ENCODE measurements around the gene KIT.

Gene KIT

DNA sequence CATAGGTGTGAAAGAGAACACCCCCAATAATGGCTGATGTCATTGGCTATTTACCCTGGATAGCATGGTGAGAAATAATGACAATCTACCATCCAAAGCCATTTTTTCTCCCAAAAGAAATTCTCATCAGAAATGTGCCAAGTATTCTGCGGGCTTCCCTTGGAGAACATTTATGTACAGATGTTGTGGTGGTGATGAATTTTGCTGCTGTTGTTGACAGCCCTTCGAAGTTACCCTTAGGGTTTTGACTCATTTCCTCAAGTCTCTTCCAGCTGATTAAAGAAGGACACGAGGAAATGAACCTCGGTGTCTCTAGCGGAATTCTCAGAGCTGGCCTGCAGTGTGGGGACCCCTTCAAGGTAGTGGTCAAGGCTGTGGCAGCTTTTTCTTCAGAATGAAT is 3.4 kb downstream of the KIT start:
- DNase-seq = no peak

DNA sequence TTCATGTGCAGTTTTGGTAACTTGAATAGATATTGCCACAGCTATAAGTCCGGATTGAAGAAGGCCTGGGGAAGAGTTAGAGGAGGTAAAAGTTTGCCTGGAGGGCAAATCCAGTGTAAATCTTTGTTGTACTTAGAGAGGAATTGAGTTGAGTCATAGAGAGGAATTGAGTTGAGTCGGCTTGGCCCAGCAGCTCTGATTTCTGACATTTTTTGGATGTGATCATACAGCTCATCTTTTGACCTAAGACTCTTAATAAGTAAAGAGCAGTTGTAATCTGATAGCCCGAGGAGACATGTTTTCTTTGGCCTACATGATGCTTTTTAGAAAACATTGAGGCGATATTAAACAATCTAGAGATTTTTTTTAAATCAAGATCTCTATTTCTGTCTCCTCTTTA is 3.9 kb downstream of the KIT start:
- no peak for DNase-seq

DNA sequence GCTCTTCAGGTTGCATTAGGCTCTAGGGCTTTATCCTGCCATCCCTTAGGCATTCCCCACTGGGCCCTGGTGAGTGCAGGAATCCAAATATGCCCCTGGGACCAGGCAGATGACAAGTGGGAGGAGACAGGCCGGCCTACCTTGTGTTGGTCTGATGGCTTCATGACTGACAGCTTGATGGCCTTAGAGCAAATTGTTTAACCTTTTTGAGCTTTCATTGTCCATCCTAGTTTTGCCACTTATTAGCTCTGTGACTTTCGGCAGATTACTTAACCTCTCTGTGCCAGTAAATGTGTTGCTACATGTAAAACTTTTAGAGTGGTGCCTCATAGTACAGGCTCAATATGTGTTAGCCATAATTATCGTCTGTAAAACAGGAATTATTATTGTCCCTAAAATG is 4.4 kb downstream of the KIT start:
- DNase-seq = no peak

DNA sequence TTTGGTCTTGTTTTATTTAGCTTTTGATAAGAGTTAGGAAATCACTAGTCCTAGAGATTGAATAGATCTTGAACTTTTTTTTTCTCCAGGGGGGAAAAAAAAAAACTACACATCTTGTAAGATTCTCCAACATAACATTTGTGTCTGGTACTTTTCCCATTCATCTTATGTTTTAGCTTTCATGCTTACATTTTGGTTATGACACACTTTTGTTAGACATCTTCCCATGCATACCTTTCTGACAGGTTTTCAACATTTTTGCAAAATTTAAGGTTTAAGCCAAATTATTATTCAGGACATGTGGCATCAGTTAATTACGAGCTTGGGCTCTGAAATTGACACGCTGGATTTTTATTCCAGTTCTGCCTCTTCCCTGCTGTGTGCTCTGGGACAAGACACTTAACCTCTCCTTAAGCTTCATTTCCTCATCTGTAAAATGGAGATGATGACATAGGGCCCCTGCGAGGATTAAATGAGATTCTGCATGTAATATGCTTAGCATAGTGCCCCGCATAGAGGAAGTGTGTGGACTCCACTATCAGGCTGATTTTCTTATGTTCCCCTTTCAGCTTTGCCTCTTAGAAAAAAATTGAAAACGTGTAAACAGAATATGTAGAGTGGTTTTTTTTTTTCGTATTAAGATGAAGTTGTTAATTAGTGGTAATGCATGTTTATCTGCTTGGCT is 5.3 kb downstream of the KIT start:
- DNase-seq = no peak

DNA sequence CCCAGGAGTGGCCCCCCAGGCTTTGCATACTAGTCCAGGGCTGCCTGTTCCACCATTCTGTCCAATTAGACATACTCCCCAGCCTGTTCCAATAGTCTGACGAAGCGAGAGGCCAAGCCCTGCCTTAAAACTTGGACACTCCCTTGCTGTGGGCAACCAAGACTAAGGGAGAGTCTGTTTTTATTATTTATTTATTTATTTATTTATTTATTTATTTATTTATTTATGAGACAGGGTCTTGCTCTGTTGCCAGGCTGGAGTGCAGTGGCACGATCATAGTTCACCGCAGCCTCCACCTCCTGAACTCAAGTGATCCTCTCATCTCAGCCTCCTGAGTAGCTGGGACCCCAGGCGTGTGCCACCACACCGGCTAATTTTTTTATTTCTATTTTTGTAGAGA is 6.6 kb downstream of the KIT start:
- no peak for DNase-seq

DNA sequence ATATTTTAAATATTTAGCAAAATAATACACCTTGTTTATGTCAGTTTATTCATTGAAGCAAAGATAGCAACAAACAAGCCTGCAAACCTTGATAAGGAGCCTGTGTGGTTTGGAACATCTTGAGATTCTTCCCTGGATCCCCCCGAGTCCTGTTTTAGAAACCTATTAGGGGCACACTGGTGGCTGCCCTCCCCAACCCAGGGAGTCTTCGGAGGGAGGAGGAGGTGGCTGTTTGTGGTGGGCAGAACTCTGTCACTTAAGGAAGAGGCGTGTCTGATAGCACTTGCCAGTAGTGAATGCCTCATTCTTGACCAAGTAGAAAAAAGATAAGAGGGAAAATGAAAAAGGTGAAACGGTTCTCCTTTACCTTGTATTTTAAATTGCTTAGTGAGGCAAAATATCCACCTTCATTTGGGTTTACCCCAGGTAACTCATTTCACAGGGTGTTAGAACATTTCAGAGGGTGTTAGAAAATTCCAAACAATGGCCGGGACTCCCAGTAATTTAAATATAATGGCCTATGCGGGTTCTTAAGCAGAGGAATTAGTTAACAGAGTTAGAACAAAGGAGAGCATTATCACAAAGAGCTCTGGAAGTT is 10.4 kb downstream of the KIT start:
- no peak for DNase-seq

DNA sequence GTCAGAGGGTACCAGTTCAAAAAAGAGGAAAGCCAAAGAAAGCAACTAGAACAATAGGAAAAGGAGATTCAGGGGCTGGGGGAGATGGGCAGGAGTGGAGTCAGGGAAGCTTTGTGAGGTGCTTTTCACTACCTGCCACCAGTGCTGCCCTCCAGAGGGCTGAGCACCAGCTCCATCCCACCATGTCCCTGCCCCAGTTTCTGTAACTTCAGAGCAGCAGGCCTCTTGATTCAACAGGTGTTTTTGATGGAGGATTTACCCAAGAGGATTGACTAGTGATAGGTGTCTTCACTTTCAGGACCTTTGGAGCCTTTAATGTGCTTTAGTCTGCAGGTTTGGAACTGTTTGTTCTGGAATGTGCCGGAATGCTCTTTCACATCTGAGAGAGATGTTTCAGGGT is 12.1 kb downstream of the KIT start:
- DNase-seq = no peak

DNA sequence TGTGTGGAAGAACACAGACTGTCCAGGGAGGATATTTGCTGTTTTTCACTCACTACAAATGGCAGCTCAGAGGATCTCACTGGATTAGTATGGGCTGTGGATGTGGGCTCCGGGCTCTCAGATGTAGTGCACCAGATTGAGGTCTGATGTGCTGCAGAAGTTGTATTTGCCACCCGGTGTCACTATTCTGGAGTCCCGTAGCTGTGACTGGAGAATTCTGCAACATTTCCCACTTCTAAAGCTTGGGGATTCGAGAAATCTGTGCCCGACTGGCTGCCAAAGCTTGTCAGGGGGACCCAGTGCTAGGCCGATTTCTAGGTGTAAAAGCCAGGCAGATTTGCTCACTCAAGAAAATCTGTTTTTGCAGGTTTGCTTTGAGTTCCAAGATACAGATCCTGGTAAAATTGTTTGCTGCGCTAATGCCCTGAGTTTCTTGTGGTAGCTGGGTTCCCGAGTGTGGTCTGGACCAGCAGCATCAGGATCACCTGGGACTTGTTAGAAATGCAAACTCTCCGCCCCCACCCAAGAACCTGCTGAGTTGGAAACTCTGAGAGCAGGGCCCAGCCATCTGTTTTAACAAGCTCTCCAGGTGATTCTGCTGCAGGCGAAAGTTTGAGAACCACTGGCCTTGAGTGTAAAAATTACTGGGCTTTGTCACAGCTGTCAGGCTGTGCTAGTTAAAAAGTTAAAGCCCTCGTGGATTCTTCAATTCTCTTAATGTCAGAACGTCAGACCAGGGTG is 18.1 kb downstream of the KIT start:
- no peak for DNase-seq

DNA sequence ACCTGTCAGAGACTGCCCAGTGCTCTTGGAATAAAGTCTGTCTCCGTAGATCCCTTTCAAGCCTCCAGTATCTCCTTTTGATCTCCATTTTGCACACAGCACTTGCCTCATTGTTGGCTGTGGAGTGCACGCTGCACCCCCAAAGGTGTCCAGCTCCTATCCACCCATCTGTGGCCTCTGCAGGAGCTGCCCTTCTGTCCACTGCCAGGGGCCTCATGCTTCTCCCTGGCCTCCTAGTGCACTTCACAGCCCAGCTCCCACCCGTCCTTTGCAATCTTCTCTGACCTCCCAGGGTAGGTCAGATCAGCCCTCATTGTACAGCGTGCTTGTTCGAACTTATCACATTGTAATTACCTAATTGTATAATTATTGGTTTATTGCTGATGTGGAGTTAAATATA is 18.9 kb downstream of the KIT start:
- no peak for DNase-seq

DNA sequence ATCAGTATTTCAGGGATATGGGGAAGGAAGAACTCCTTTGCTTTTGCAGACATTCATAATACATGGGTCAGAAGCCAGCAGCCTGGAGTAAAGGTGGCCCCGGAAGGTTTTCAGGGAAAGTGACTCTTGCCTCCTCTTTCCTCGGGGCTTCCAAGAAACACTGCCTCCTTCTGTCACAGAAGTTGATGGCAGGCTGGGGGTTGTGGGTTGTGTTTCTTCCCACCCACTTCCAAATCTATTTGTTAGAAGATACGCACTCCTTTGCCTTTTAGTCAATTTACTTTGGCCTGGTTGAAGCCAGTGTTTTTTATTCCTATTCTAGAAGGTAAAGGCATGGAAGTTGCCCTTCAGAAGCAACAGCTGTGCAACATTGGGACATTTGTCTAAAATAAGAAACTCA is 19.7 kb downstream of the KIT start:
- DNase-seq = no peak

DNA sequence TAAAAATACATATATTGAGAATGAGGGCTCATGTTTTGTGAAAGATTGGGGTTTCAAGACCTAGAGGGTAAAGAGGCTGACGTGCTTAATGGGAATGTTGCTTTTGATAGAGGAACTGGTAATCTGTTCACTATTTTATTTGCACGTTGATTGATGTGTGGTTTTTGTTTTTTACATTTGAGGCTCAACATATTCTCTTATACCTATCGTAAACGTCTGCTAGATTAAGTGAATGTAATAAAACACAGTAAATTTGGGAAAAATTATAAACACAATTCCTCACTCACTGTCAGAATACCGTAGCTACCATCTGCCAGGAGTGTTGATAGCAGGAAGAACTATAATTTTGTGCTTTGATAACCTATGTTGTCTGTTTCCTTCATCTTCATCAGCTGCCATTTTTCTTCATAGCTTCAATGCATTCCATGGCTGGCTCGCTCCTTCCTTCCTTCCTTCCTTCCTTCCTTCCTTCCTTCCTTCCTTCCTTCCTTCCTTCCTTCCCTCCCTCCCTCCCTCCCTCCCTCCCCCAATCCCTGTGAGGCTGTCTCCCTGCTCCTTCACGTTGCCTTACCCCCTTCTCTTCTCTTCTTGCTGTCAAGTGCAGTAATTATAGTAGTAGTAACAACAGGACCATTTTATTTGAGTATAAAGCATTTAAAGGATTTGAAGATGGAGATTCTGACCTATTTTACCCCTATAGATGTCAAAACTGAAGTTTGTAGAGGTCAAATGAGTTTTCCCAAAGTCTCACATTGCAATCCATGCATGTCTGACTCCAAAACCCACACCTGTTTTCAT is 20.3 kb downstream of the KIT start:
- no peak for DNase-seq

DNA sequence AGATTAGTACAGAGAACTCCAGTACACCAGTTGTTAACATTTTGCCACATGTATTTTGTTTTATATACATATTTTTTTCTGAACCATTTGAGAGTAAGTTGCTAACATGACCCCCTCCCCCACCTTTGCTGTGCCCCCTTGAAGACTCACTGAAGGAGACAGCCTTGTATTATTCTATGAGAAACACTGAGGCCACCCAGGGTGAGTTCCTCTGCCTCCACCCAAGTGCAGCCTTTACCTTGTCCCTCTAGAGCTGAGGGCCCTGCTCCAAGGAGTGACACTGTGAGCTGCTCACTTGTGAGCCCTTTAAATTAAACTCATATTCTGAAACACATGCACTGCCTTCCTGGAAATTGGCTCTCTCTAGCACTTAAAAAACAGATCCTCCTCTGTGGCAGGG is 21.1 kb downstream of the KIT start:
- no peak for DNase-seq

DNA sequence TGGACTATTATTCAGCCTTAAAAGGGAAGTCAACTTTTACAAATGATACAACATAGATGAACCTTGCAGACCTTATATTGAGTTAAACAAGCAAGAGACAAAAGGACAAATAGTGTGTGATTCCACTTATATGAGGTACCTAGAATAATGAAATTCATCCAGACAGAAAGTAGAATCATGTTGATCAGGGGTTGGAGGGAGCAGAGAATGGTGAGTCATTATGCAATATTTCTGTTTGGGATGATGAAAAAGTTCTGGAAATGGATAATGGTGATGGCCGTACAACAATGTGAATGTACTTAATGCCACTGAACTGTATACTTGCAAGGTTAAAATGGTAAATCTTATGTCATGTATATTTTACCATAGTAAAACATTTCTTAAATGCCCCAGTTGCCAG is 22.1 kb downstream of the KIT start:
- no peak for DNase-seq

DNA sequence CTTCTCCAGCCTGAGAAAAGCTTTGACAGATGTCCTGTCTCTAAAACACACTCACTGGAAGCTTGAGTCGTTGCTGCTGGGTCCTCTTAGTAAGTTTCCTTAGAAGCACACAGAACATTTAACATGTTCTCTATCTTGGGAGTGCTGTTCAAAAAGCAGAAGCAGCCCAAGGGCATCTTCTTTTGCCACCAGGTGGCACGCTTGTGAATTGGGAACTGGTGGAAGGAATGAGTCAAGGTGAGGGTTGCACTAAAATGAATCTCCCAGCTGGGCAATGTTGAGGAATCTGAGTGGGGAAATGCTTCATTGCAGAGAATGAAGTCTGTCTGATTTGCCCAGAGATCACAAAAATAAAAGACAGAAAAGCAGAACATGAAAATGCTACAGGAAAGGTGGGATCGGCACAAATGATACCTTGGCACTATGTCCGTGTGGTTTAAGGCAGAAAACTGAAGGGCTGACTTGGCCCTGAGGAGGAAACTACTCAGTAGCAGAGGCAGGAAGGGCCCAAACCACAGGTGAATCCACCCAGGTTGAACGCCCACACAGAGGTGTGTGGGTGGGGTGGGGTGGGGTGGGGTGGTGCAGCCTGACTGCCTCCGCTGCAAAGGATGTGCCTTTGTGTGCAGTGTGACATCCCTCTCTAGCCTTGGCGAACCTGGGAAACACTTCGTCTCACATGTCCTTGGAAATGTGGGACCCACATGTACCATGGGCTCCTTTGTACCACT is 26.0 kb downstream of the KIT start:
- no peak for DNase-seq

DNA sequence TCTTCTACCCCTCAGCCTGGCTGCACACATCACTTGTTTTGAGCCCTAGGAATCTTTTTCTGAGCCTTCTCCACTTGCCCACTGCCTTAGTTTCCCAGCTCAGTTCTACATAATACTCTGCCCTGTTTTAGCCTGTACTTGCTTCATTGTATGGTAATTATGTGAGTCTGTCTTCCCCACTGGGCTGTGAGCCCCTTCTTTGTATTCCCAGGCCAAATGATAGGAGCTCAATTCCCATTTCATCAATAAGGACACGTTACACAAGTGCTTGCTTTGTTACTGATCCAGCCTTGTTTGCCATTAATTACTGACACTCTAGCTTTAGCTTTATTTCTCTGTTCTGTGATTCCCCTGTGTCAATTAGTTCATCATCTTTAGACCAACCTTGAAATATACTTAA is 28.1 kb downstream of the KIT start:
- no peak for DNase-seq

DNA sequence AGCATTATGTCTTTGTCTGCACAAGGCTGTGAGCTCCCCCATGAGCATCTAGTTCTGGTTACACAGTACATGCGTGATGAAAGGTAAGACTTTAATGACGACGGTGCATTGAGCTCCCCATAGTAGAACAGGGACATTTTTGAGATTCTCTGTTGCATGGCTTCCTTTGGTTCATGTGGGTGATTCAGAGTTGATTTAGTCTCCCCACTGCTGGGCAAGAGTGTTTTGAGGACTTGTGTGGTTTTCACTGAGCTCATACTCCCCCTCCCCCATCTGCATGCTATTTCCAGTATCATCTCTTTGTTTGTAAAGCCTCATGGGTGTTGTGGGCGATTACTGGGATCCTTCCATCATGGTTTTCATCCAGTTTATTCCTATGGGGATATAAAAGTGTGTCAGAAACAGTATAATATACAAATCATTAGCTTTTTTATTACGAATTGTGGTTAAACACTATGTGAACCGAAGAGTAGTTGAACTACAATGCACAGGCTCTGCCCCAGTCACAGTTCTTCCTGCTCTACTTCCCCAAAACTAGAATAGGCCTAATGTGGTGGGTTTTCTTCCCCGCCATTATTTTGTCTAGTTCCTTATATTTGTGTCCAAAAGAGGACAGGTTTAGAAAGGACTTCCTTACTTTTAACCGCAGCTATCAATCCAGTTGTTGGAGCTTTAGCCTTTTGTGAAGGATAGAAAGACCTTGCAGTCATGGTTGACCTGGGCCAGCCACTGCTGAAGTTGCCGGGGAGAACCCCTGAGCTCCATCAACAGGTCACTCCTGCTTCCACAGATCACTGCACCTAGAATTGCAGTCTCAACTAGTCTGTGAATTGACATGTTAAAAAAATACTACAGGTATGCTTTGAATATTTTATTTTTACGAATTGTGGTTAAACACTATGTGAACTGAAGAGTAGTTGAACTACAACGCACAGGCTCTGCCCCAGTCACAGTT is 30.4 kb downstream of the KIT start:
- DNase-seq = no peak

DNA sequence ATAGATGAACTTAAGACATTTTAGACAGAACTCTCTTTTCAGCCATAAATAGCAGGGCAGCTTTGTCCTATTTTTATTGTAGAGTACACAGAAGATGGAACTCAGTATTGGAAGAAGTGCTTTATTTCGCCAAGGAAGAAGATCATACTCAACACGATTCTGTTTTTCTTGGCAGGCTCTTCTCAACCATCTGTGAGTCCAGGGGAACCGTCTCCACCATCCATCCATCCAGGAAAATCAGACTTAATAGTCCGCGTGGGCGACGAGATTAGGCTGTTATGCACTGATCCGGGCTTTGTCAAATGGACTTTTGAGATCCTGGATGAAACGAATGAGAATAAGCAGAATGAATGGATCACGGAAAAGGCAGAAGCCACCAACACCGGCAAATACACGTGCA is 37.6 kb downstream of the KIT start:
- DNase-seq = no peak

DNA sequence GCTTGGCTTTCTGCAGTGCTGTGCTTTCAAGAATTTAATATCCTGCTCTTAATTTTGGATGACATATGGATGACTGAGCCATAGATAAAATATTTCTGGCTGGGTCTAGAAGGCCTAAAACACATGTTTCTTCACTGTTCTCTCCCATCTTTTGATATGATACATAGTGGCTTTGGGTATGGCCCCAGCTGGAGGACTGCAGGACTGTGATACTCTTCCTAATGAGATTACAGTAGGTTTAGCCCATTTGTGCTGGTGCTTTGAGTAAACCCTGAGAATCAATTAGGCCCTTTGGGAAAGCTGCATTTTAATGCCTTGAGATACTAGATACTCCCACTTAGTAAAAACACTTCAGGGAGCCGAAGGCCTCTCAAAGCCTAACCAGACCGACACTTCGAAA is 38.0 kb downstream of the KIT start:
- DNase-seq = no peak

DNA sequence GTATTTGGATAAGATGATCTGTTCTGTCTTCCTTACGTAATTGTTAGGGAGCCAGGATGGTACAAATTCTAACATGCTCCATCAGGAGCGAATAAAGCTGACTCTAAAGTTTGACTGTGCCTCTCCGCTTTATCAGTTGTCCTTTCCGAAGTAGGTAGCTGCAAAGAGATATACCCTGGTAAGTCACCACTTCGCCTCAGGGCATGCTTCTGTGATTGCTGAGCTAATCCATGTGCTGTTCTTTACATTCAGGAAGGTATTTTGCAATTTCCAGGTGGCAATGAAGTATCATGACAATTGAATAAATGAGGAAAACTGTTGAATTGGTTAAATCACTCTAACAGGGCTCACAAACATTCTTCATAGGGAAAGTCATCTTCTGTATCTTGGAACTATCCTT is 38.9 kb downstream of the KIT start:
- no peak for DNase-seq

DNA sequence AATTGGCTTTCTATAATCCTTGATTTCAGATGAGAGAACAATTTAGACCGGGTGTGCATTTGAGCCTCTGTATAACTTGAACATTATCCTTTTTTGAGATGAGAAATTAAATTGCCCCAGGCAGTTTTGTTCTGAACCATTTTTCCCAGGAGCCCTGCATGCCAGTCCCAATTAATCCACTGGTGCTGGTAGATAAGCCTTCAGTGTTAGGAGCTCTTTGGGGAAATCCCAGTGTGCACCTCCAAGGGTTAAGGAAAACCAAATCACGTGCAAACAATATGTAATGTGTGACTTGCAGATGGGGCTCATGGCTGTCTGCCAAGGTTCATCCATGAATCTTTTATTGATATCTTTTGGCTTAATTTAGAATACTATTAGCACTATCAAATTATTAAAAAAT is 43.2 kb downstream of the KIT start:
- no peak for DNase-seq

DNA sequence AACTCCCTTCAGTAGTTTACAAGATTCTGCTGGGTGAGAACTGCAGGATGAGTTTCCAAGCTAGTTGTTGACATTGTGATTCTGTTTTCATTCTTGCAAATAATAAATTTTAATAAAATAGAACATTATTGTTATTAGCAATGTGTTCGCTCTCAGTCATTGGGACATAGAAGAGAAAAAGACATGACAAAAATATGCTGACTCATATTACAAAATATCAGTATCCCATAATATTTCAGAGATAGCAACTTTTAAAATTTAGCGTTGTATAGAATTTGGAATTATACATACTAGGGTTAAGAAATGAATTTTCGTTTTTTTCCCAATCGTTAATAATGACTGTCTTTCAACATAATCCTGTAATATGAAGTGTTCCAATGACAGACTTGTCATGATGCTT is 45.4 kb downstream of the KIT start:
- no peak for DNase-seq

DNA sequence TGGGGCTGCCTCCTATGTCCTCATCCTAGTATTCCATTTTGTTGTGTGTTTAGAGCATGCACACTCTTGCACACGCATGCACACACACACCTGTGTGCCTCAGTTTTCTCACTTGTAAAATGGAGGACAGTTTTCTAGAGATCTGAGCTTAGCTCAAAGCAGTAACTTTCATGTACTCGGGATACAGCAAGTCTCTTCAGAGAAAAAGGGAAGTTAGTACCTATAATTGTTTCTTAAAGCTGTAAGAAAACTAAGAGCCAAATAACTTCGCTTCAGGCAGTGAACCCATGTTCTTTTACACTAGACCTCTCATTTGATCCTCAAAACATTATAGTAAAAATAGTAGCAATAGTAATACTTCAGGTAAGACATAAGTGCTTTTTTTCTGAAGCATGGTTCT is 49.6 kb downstream of the KIT start:
- no peak for DNase-seq

Measured in NCI-H2227 treated with DMSO at 0.1 percent for 48 hours (cell line).